Mesothelial cell of epicardium (in vitro differentiated cells): ENCODE data around the gene OGDHL. TPM values are rescaled to one million over a fixed set of nuclear protein-coding genes. Genes with fewer than 3 reads are reported as not detected.
A peak's percentile ranks its signal among the peaks of the same experiment; 100 is the strongest.

Experiments used
- DNase-seq, 2 experiments: peaks; one replicate each; pipeline ENCODE4 v3.0.0; 2021; ENCODE audit warnings: low spot score in 2 of 2; ENCODE audit not compliant: unreplicated experiment in 2 of 2
- H3K27ac Mint-ChIP-seq: 2 replicates; pipeline ENCODE4 v1.8.0; 2021; ENCODE audit warnings: mixed read lengths
- H3K27me3 Mint-ChIP-seq: 2 replicates; pipeline ENCODE4 v1.8.0; 2021; ENCODE audit warnings: low read depth, mixed read lengths
- H3K36me3 Mint-ChIP-seq: 2 replicates; pipeline ENCODE4 v1.8.0; 2021; ENCODE audit warnings: mixed read lengths
- H3K4me1 Mint-ChIP-seq: 2 replicates; pipeline ENCODE4 v1.8.0; 2021; ENCODE audit warnings: mixed read lengths
- H3K4me3 Mint-ChIP-seq: 2 replicates; pipeline ENCODE4 v1.8.0; 2021; ENCODE audit warnings: mild to moderate bottlenecking, moderate library complexity, mixed read lengths
- H3K9me3 Mint-ChIP-seq: 2 replicates; pipeline ENCODE4 v1.8.0; 2021; ENCODE audit warnings: mixed read lengths
- total RNA-seq: library from RNA; stranded (reverse); gene quantifications from 3 replicates; pipeline ENCODE4 v1.2.1, GENCODE V29; 2021
- TF ChIP-seq, protein P1 (sequence below): fragments of 200-600 bp; sonication (generic); IDR thresholded peaks from one replicate; pipeline ENCODE4 v1.5.0; 2021; ENCODE audit warnings: antibody characterized with exemption; ENCODE audit not compliant: unreplicated experiment

OGDHL gene
- 10.4 to 13.0 TPM (median 12.7 TPM) in 3 replicates for total RNA-seq

GRCh38 chr10:49761789-49762565 is at the start of gene OGDHL:
Gene OGDHL, minus strand, starts transcription at chr10:49762323. Its CDS starts 3,731 bp downstream, at chr10:49758592.
- peaks cover 14% of the 10 kb centered on the region for H3K27me3 Mint-ChIP-seq
- DNase-seq = peak; percentile 71 to 88
- no peak within 1 kb of the TSS for H3K27ac Mint-ChIP-seq
- TF ChIP-seq, protein P1, sequence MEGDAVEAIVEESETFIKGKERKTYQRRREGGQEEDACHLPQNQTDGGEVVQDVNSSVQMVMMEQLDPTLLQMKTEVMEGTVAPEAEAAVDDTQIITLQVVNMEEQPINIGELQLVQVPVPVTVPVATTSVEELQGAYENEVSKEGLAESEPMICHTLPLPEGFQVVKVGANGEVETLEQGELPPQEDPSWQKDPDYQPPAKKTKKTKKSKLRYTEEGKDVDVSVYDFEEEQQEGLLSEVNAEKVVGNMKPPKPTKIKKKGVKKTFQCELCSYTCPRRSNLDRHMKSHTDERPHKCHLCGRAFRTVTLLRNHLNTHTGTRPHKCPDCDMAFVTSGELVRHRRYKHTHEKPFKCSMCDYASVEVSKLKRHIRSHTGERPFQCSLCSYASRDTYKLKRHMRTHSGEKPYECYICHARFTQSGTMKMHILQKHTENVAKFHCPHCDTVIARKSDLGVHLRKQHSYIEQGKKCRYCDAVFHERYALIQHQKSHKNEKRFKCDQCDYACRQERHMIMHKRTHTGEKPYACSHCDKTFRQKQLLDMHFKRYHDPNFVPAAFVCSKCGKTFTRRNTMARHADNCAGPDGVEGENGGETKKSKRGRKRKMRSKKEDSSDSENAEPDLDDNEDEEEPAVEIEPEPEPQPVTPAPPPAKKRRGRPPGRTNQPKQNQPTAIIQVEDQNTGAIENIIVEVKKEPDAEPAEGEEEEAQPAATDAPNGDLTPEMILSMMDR = no peak
- peaks cover 8% of the 10 kb centered on the region for H3K9me3 Mint-ChIP-seq
- no peaks in the 10 kb centered on the region for H3K36me3 Mint-ChIP-seq
- H3K4me1 Mint-ChIP-seq = peaks cover 1% of the 10 kb centered on the region
- peak within 1 kb of the TSS; percentile 62 for H3K4me3 Mint-ChIP-seq

DNA sequence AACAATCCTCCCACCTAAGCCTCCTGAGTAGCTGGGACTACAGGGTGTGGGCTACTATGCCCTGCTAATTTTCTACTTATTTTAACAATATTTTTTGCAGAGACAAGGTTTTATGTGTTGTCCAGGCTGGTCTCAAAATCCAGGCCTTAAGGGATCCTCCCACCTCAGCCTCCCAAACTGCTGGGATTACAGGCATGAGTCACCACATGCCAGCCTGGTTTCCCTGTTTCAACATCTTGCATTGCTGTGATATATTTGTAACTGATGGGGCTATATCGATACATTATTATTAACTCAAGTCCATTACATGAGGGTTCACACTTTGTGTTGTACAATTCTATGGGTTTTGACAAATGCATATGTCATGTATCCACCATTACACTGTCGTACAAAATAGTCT is 41.9 kb upstream of the OGDHL start:
- DNase-seq = no peak
- peaks cover 4% of the 10 kb centered on the region for H3K36me3 Mint-ChIP-seq
- peaks cover 17% of the 10 kb centered on the region for H3K9me3 Mint-ChIP-seq
- H3K4me1 Mint-ChIP-seq = no peaks in the 10 kb centered on the region
- H3K4me3 Mint-ChIP-seq = no peak overlapping the region
- no peak overlapping the region for H3K27ac Mint-ChIP-seq
- TF ChIP-seq, protein P1 = no peak
- H3K27me3 Mint-ChIP-seq = no peaks in the 10 kb centered on the region

DNA sequence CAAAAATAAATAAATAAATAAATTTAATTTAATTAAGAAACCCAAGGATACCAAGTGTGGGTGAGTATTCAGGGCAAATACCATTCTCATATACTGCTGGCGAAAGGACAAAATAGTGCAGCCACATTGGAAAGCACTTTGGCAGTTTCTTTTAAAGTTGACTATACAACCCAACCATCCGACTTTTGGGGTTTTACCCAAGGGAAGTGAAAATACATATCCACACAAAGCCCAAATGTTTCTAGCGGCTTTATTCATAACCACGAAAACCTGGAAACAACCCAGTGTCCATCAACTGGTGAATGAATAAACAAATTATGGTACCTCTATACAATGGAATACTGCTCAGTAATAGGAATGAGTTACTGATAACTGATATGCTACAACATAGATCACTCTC is 36.2 kb upstream of the OGDHL start:
- DNase-seq = no peak
- no peaks in the 10 kb centered on the region for H3K27me3 Mint-ChIP-seq
- no peaks in the 10 kb centered on the region for H3K36me3 Mint-ChIP-seq
- H3K4me1 Mint-ChIP-seq = no peaks in the 10 kb centered on the region
- H3K27ac Mint-ChIP-seq = no peak overlapping the region
- H3K4me3 Mint-ChIP-seq = no peak overlapping the region
- TF ChIP-seq, protein P1 = no peak
- no peaks in the 10 kb centered on the region for H3K9me3 Mint-ChIP-seq

DNA sequence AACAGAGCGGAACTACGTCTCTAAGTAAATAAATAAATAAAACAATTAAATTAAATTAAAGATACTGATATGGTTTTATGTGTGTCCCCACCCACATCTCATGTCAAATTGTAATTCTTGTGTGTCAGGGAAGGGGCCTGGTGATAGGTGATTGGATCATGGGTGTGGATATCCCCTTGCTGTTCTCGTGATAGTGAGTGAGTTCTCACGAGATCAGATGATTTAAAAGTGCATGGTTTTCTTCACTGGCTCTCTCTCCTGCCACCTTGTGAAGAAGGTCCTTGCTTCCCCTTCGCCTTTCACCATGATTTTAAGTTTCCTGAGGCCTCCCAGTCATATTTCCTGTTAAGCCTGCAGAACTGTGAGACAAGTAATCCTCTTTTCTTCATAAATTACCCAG is 29.0 kb upstream of the OGDHL start:
- no peak for DNase-seq
- TF ChIP-seq, protein P1 = no peak
- no peak overlapping the region for H3K4me3 Mint-ChIP-seq
- H3K27me3 Mint-ChIP-seq = no peaks in the 10 kb centered on the region
- no peaks in the 10 kb centered on the region for H3K4me1 Mint-ChIP-seq
- H3K27ac Mint-ChIP-seq = no peak overlapping the region
- H3K9me3 Mint-ChIP-seq = no peaks in the 10 kb centered on the region
- H3K36me3 Mint-ChIP-seq = no peaks in the 10 kb centered on the region

- no peak overlapping the region for H3K27ac Mint-ChIP-seq
- H3K27me3 Mint-ChIP-seq = peaks cover 14% of the 10 kb centered on the region
- H3K9me3 Mint-ChIP-seq = no peaks in the 10 kb centered on the region
- DNase-seq = no peak
- H3K4me3 Mint-ChIP-seq = no peak overlapping the region
- H3K4me1 Mint-ChIP-seq = no peaks in the 10 kb centered on the region
- TF ChIP-seq, protein P1 = no peak
- H3K36me3 Mint-ChIP-seq = no peaks in the 10 kb centered on the region
Measured at GRCh38 chr10:49784681-49785080, 22.6 kb upstream of the OGDHL start.
